ENCODE measurements around the gene KIAA1549.

DNA sequence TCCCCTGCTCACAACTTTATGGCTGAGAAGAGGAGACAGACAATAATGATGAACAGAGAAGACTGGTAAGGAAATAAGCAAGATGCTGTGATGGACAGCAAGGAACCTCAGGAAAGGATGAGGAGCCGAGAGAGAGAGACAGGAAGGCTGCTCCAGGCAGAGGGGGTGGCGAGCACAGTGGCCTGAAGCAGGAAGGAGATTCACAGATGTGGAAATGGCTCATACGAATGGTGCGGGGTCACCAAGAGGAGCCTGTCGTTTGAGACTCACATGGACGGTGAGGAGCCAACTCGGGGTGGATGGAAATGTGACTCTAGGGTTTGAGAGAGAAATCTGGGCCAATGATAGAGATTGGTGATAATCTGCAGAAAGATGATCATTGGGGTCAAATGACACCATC, 43.7 kb downstream of the KIAA1549 start:
- no peak for TF ChIP-seq POLR2AphosphoS5 (IDR thresholded peaks at IDR 0.05)
- no peak for TF ChIP-seq CTCF (IDR thresholded peaks at IDR 0.05)

Data from suprapubic skin (tissue), 3 donors.